Measurements from ENCODE around the gene NOLC1.

DNA sequence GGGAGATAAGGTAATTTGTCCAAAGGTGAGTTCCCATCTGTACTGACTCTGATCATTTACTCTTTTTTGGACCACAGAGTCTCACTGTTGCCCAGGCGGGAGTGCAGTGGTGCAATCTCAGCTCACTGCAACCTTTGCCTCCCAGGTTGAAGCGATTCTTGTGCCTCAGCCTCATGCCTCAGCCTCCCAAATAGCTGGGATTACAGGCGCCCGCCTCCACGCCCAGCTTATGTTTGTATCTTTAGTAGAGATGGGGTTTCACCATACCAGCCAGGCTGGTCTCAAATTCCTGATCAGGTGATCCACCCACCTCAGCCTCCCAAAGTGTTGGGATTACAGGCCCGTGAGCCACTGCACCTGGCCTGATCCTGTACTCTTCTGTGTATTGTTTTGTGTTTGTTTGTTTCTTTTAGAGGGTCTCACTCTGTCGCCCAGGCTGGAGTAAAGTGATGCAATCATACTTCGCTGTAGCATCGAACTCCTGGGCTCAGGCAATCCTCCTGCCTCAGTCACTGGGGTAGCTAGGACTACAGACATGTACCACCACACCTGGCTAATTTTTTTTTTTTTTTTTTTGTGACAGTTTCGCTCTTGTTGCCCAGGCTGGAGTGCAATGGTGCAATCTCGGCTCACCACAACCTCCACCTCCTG is 2.4 kb downstream of the NOLC1 start:
- TF ChIP-seq EZH2 (IDR thresholded peaks at IDR 0.05) (no peak), POLR2AphosphoS5 (IDR thresholded peaks at IDR 0.05; ENCODE audit: borderline replicate concordance, low read depth, low read length) (no peak)
